ENCODE results near the gene SUPT20HL1.
"Not testable (repeated sequence)": the region's sequence is repeated elsewhere in the genome, so short reads cannot be mapped to it uniquely, and the experiment has no call there.

SUPT20HL1 gene

DNA sequence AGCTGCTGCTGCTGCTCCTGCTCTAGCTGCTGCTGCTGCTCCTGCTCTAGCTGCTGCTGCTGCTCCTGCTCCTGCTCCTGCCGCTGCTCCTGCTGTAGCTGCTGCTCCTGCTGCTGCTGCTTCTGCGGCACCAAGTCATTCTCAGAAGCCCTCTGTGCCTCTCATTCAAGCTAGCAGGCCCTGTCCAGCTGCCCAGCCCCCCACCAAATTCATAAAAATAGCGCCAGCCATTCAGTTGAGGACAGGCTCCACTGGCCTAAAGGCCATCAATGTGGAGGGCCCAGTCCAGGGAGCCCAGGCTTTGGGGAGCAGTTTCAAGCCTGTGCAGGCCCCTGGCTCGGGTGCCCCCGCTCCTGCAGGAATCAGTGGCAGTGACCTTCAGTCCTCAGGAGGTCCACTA is 3.9 kb downstream of the SUPT20HL1 start:
- no peak for DNase-seq (ENCODE audit: extremely low read depth, low read depth)
- TF ChIP-seq, protein P1, sequence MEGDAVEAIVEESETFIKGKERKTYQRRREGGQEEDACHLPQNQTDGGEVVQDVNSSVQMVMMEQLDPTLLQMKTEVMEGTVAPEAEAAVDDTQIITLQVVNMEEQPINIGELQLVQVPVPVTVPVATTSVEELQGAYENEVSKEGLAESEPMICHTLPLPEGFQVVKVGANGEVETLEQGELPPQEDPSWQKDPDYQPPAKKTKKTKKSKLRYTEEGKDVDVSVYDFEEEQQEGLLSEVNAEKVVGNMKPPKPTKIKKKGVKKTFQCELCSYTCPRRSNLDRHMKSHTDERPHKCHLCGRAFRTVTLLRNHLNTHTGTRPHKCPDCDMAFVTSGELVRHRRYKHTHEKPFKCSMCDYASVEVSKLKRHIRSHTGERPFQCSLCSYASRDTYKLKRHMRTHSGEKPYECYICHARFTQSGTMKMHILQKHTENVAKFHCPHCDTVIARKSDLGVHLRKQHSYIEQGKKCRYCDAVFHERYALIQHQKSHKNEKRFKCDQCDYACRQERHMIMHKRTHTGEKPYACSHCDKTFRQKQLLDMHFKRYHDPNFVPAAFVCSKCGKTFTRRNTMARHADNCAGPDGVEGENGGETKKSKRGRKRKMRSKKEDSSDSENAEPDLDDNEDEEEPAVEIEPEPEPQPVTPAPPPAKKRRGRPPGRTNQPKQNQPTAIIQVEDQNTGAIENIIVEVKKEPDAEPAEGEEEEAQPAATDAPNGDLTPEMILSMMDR (IDR thresholded peaks at IDR 0.05; ENCODE audit: low read depth, low read length), result no peak

DNA sequence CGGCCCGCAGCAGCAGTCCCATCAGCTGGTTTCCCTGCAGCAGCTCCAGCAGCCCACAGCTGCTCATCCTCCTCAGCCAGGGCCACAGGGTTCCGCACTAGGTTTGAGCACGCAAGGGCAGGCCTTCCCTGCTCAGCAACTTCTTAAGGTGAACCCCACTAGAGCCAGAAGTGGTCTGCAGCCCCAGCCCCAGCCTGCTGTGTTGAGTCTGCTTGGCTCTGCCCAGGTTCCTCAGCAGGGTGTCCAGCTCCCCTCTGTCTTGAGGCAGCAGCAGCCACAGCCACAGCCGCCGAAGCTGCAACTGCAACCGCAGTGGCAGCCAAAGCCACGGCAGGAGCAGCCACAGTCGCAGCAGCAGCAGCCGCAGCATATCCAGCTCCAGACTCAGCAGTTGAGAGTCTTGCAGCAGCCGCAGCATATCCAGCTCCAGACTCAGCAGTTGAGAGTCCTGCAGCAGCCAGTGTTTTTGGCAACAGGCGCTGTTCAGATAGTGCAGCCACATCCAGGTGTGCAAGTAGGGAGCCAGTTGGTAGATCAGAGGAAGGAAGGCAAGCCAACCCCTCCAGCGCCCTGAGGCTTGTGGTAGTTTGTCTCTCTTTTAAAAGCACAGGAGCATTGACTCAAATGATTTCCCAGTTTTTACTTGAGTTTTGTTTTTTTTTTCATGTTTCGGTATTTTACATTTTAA is 4.6 kb downstream of the SUPT20HL1 start:
- DNase-seq (ENCODE audit: extremely low read depth, low read depth), result no peak
- TF ChIP-seq, protein P1 (IDR thresholded peaks at IDR 0.05; ENCODE audit: low read depth, low read length), result no peak

DNA sequence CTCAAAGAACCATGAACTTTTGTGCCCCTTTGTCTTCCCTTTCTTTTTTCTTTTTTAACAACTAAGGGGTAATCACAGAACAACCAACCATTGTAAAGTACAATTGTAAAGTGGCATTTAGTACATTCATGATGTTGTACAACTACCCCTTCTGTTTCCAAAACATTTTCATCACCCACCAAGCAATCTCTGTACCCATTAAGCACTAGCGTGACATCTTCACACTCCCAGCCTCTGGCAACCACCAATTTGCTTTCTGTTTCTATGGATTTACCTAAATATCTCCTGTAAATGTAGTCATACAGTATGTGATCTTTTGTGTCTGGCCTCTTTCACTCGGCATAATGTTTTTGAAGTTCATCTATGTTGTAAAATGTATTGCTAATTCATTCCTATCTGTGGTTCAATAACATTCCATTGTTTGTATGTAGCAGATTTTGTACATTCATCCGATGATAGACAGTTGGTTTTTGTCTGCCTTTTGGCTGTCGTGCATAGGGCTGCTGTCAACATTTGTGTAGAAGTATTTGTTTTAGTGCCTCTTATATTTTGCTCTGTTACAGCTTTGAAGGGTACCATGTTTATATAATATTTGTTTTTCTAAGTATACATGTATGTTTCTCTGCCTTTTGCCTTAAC is 6.4 kb downstream of the SUPT20HL1 start:
- not testable (repeated sequence) for DNase-seq (ENCODE audit: extremely low read depth, low read depth)

DNA sequence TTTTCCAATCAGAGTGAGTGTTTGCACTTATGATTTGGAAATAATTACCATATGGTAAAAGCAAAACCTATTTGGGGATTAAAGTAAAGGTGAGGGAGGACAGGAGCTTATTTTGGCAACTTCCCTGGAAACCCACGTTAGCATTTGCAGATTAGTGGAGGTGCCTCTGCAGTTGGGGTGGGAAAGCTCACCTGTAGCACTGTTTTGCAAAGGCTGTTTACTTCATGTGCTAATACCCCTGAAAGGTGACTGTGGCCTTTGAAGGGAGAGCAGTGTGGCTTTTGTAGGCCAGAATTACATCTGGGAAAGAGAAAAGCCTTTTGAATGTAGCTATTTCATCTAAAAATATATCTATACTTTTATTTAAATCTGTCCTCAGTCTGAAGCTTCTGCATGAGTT is 9.4 kb downstream of the SUPT20HL1 start:
- no peak for DNase-seq (ENCODE audit: extremely low read depth, low read depth)
- TF ChIP-seq, protein P1 (IDR thresholded peaks at IDR 0.05; ENCODE audit: low read depth, low read length), result no peak

DNA sequence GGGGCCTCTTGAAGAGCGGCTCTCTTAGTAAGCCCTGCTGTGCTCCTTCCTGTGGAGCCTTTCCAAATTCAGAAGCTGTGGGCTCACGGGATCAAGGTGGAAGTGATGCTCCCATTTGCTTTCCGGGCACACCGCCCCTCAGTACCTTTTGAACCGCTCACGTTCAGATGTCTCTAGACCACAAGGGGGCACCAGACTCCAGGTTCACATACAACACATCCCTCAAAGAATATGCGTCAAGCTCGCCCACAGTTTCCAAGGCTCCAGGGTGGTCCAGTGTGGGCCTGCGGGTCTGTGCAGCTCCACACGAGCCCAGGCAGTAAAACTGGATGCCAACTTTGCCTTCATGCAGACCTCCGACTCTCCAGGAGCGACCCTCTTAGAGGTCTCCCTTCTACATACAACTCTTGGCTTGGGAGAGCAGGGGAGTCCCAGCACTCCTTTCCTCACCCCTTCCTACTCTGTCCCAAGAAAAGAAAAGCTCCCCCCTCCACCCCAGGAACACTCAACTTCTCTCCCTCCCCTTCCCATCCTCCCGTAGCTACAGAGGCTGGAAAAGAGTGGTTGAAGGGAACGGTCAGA is 11.0 kb downstream of the SUPT20HL1 start:
- TF ChIP-seq, protein P1 (IDR thresholded peaks at IDR 0.05; ENCODE audit: low read depth, low read length), result peak; percentile 68
- peak; percentile 18 for DNase-seq (ENCODE audit: extremely low read depth, low read depth)

DNA sequence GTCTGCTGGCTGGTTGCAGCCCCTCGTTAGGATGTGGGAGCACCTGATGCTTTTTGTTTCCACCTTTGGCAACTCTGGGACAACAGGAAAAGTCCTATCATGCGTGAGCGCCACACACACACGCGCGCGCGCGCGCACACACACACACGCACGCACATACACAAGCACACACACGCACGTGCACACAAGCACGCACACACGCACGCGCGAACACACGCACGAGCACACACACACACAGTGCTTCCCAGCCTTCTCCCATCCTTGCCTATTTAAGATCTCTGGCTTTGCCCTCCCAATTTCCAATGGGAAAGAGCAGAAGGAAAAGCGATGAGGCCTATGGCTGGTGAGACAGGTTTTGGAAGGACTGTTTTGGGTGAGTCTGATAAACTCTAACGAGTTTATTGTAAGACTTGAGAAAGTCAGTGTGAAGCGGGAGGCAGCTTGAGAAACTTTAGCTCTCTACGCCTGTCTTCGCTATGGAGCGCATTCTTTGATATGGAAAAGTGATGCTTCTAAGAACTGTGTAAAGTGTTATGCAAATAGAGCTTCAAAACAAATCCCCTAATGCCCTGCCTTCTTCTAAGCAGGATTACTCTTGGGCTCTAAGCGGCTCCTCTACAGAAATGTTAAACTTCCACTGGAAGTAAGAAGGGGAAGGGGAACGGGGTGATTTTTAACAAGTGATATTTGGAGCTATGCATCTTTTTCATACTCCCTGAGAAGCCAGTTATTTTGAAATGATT is 11.8 kb downstream of the SUPT20HL1 start:
- DNase-seq (ENCODE audit: extremely low read depth, low read depth), result no peak
- TF ChIP-seq, protein P1 (IDR thresholded peaks at IDR 0.05; ENCODE audit: low read depth, low read length), result no peak

DNA sequence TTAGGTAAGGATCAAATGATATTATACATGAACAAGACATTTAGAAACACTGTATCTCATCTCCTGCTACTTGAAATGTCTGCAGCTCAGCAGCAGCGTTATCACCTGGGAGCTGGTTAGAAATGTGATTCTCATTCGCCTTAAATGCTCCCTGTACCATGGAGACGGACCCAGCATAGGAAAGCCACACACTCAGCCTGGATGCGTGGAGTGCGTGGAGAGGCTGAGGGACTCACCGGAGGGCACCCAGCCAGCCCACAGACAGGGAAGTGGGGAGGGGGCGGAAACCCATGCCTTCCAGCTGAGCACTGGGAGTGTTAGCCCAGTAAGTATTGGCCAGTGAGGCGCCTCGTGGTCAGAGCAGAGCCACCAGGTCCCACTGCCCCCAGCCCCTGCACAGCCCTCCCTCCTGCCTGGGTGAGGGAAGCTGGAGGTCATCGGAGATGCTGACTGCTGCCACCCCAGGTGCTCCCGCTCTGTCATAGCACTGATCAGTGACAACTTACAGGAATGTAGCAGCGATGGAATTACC is 15.2 kb downstream of the SUPT20HL1 start:
- no peak for DNase-seq (ENCODE audit: extremely low read depth, low read depth)
- TF ChIP-seq, protein P1 (IDR thresholded peaks at IDR 0.05; ENCODE audit: low read depth, low read length), result no peak

Data from AG09319 (cell line).